ENCODE data around the gene MAST4.
A peak's percentile ranks its signal among the peaks of the same experiment; 100 is the strongest.

MAST4 gene

GRCh38 chr5:67002832-67003684, 406.9 kb downstream of the MAST4 start:
- DNase-seq = no peak

GRCh38 chr5:67003685-67003934, 407.4 kb downstream of the MAST4 start:
- DNase-seq = no peak

GRCh38 chr5:67003935-67004729, 407.9 kb downstream of the MAST4 start:
- peak; percentile 84 for DNase-seq

- DNase-seq = no peak
Measured at GRCh38 chr5:67004730-67005350, 408.6 kb downstream of the MAST4 start.

DNA sequence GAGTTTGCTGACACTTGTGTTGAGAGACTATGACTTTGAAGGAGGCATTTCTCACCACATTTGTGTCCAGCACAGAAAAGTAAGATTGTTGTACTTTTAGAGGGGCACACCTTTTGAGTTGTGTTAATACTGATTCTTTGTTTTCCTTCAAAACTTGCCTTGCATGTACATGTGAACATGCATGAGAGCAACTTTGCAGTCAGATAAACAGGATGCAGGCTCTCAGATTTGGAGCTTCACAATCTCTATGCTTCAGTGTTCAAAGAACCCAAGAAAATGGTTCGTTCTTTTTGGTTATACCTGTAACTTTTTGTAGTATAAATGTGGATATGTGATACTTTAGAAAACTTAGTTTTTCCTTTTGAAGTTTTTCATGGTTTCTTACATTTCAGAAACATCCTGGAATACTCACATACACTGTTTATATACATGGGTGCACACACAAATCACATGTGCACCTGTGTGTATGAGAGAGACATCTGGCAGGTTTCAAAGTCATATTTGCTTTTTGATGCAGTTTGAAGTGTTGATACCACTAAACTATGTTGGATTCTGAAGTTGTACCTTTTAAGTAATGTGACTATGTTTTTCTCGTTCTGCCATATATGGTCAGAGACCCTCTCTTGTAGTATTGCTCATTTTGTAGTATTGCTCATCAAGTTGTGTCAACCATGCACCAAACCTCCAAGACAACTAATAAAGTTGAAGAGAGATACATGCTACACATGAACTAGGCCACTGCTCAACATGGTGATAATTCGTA, 409.7 kb downstream of the MAST4 start:
- DNase-seq = no peak

GRCh38 chr5:67006500-67006848, 410.3 kb downstream of the MAST4 start:
- DNase-seq = no peak

DNA sequence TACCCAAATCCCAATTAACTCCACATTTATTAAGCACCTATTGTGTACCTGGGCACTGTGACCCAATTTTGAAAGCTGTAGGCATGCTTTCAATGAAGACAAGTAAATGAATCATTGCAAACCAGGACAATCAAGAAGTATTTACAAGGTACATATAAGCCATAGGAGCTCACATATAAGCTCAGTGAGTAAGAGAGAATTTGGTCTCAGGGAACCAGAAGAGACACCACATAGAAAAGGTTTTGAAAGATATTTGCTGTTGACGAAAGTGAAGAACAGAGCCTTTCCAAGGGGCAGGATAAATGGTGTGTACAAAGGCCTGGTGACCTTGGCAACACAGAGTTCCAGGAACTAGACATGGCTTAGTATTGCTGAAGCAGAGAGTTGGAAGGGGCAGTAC, 412.8 kb downstream of the MAST4 start:
- no peak for DNase-seq

- DNase-seq = peak; percentile 83
Measured at GRCh38 chr5:67010684-67011409, 414.7 kb downstream of the MAST4 start.

DNA sequence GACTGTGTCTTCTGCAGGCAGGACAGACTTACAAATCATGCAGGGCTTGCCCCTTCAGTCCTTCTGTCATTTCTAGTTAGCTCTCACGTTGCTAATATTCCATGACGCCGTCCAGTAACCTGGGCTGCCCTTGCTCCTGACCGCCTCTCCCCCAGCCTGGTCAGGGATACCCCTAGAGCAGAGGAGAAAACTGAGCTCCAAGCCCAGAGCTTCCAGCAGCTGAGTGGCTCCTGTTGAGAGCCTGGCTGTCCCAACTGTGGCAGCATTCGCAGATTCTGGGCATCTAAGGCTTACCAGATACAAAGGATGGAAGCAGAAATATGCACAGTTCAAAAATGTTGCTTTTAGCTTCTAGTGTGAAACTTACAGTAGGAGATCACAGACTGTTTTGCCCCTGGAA, 415.2 kb downstream of the MAST4 start:
- DNase-seq = no peak

- no peak for DNase-seq
Measured at GRCh38 chr5:67012171-67012570, 416.0 kb downstream of the MAST4 start.

- no peak for DNase-seq
Measured at GRCh38 chr5:67013719-67014118, 417.5 kb downstream of the MAST4 start.

DNA sequence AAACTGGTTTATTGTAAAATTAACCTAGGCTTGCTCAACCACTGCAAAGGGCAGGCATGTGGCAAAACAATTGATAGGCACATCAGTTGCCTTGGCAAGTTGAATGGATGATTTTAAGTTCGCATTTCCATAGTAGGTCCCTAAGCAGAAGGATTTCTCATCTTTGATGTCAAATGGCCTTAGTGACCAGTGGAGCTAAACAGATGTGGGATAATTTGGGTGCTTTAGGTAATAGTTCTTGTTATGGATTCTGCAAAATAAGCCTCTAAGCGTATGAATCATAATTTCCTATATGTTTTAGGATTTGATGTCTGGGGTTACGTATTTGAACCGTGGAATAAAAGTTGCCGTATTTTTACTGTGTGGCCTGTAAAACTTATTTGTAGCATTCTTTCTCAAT, 418.0 kb downstream of the MAST4 start:
- DNase-seq = no peak

DNA sequence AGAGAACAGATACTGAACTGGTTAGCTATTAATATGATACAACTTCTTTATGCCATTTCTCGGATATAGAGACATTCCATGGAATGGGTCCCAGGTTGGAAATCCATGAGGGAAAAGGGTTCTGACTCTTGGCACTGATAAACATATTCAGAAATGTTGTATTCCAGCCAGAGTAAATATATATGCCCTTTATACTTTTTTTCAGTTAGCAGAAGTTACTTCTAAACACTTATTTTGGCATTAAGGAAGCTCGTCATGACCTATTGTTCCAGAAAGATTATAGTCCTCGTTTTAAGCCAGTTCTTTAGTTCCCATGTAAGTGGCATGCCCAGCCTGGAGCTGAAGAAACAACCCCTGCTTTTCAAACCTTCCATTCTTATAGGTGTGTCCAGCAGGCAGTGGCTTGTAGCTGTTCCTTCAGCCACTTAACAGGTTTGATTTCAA, 418.8 kb downstream of the MAST4 start:
- DNase-seq = no peak

DNA sequence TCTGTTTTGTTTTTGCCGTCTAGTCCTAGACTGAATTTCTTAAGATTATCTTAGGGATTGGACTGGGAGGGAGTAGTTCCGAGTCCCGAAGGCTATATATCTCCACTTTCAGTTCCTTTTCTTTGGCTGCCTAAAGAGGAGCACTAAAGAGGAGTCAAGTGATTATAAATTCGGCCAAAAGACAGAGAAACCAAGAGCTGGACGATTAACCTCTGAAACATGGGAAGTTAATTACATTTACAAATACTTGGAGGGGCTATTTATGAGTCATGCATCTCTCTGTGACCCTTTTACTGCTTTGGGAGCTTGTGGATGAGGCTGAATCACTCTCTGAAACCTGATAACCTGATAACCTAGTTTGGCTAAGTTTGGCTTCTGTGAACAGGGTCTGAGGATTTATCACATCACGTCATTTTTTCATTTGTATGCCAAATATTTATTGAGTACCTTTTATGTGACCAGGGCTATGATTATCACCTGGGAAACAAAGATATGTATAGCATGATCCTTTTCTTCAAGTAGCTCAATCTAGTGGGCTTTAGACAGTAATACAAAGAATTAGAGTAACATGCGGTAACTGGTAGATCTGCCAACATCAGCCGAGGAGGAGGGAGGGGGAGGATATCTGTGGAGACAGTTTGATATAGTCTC, 419.5 kb downstream of the MAST4 start:
- DNase-seq = peak; percentile 54

- no peak for DNase-seq
Measured at GRCh38 chr5:67019065-67019845, 423.1 kb downstream of the MAST4 start.

DNA sequence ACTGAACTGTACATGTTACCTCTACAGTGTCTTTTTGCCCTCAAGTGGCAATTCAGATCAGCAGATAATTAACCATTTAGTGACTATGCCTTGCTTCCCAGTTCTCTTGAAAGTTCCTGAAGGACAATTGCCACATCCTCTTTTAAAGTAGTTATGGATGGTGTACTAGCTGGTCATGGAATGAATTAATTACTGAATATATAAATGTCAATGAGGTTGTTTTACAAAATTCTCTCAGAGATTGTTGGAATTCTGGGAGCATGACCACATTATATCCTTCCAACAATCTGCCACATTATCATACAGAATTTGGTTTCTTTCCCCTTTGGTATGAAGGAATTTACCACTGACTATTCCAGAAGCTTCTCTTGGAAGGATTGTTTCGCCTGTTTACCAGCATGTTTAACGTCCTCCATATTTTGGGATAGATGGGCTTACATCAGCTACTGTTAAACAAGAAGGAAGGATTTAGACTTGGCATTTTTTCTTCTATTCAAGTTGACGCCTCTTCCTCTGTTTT, 424.0 kb downstream of the MAST4 start:
- peak; percentile 64 for DNase-seq

GRCh38 chr5:67021031-67021430, 424.8 kb downstream of the MAST4 start:
- no peak for DNase-seq

DNA sequence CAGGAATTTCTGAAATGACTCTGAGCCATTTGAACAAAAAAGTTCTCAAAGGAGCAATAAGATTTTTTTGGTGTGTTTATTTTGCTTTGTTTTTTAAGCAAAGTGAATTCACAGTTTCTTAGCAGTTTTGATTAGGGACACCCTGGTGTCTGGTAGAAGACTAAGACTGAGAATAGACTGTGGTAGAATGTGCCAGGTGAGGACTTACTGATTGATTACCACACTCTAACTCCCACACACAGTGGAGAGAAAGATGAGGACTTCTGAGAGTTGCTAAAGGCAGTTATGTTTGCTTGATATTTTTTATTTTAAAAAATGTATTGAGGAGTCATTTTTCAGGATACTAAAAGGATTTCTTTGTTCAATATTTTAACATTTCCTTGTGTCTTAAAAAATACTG, 425.3 kb downstream of the MAST4 start:
- DNase-seq = no peak

GRCh38 chr5:67021962-67022361, 425.8 kb downstream of the MAST4 start:
- DNase-seq = no peak

GRCh38 chr5:67025457-67025856, 429.3 kb downstream of the MAST4 start:
- no peak for DNase-seq

GRCh38 chr5:67026278-67026677, 430.1 kb downstream of the MAST4 start:
- no peak for DNase-seq

Data from fibroblast of skin of abdomen (primary cell).